GM18507 (cell line): ENCODE results near the gene FOXF1.

Experiments used
- DNase-seq: peaks from one replicate; pipeline ENCODE4 v3.0.0; 2011; ENCODE audit warnings: low read depth; ENCODE audit not compliant: insufficient read length; ENCODE audit errors: extremely low spot score
- FAIRE-seq: peaks from 2 replicates; lab custom pipeline; 2011; peaks lifted over from hg19 to GRCh38; lab: Jason Lieb, UNC

FOXF1 gene

GRCh38 chr16:86491640-86492023, 18.7 kb upstream of the FOXF1 start:
- DNase-seq (no peak), FAIRE-seq (no peak)

DNA sequence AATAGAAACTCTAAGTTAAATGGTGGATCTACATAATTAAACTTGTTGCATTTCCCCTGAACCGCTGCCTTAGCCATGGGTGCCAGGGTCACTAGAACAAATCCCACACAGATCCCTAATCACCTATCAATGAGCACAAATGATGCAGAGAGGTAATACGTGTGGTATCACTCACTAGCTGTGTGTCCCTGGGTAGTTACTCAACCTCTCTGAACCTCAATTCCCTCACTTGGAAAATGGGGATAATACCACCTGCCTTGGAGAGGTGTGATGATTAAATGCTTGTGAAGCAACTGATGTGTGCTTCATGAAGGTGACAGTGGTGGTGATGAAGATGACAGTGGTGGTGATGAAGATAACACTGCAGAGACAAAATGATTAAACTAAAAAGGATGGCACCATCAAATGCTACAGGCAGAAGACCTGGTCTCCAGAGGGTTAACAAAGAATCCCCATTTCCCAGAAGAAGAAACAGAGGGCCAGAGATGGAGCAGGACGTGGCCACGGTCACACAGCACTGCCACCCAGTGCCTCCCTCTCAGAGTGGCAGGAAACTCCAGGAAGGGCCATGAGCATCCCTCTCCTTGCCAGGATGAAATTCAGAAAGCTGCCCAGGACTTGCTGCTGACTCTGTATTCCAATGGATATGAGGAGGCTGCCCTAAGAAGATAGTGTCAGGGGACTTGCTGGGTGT, 17.9 kb upstream of the FOXF1 start:
- FAIRE-seq, result no peak
- DNase-seq, result no peak

GRCh38 chr16:86492961-86493629, 17.2 kb upstream of the FOXF1 start:
- no peak for FAIRE-seq
- DNase-seq, result no peak

- DNase-seq (no peak), FAIRE-seq (no peak)
Observed at GRCh38 chr16:86494039-86494564, 16.2 kb upstream of the FOXF1 start.

- FAIRE-seq (no peak), DNase-seq (no peak)
Observed at GRCh38 chr16:86494565-86495356, 15.6 kb upstream of the FOXF1 start.

GRCh38 chr16:86495357-86495701, 15.0 kb upstream of the FOXF1 start:
- FAIRE-seq (no peak), DNase-seq (no peak)

- no peak for DNase-seq
- no peak for FAIRE-seq
Observed at GRCh38 chr16:86495756-86496261, 14.5 kb upstream of the FOXF1 start.

- no peak for DNase-seq
- FAIRE-seq, result no peak
Observed at GRCh38 chr16:86496262-86496928, 13.9 kb upstream of the FOXF1 start.

GRCh38 chr16:86496929-86497461, 13.3 kb upstream of the FOXF1 start:
- DNase-seq (no peak), FAIRE-seq (no peak)

DNA sequence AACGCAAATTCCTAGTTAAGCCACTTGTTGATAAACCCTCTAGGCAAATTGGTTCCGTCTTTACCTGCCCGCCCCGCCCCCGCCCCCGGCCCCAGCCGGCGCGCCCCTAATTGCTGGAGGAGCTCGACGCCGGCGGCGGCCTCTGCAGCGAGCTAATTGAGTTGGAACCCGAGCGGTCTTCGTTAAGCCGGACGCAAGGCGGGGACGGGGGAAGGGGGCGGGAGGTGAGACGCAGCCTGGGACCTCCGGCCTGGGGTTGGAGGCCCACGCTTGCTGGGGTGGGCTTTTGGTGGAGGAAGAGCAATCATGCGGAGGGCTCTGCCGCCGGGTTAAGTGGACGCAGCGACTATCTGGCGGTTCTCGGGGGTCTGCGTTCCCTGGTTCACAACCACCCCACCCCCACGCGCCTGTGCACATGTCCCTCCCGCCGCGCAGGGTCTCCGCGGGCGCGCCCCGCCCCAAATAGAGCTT, 12.7 kb upstream of the FOXF1 start:
- FAIRE-seq (no peak), DNase-seq (no peak)

GRCh38 chr16:86498155-86498670, 12.1 kb upstream of the FOXF1 start:
- no peak for DNase-seq
- no peak for FAIRE-seq

GRCh38 chr16:86498671-86499439, 11.5 kb upstream of the FOXF1 start:
- no peak for DNase-seq
- FAIRE-seq, result no peak

GRCh38 chr16:86499440-86499786, 10.9 kb upstream of the FOXF1 start:
- FAIRE-seq (no peak), DNase-seq (no peak)

DNA sequence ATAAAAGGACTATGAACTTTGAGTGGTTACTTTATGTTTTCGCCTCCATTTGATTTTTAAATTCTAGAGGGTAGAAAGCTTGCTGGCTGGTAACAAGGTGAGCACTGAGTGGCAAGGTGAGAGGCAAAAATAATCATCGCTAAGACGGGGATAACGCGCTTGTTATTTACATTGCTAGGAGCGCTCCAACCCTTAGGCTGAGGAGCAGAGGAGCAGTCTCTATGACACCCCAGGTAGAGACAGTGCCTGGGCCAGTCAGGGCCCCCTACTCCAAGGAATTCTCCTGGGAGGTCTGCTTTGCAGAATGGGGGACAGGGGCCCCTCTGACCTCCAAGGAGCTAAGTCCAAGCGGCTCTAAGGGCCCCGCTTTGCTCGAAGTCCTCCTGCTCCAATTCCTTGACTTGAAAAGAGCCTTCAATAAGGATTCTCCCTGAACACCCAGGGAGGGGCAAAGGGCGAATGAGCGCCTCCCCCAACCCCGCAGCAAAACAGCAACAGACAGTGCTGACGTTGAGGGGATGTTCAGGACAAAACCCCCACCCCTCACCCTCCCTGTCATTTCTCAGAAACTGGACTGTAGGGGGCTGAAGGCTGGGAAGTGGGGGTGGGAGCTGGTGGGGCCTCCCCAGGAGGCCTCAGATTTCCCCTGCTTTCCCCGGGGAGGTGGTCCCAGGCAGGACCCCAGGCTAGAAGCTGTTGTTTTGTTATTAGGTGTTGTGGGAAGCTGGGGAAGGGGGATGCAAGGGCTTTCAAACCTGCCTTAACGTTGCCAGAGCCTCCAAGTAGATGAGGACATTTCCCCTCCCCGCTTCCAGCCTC, 10.2 kb upstream of the FOXF1 start:
- FAIRE-seq (no peak), DNase-seq (no peak)

- no peak for DNase-seq
- FAIRE-seq, result no peak
Observed at GRCh38 chr16:86500708-86501510, 9.4 kb upstream of the FOXF1 start.

GRCh38 chr16:86501989-86502855, 8.1 kb upstream of the FOXF1 start:
- DNase-seq (no peak), FAIRE-seq (no peak)
